Dendritic cell treated with granulocyte-macrophage colony-stimulating factor and Interleukin-4, amounts not matched to agents 40 ng/mL and 50 ng/mL, for 4 days (primary cell): ENCODE results near the gene KRTAP4-6.
"Not testable (repeated sequence)": the region's sequence is repeated elsewhere in the genome, so short reads cannot be mapped to it uniquely, and the experiment has no call there.

Experiments
- H3K27ac Mint-ChIP-seq: one replicate; pipeline ENCODE4 v1.8.0; 2022; ENCODE audit warnings: mild to moderate bottlenecking, mixed read lengths
- H3K27me3 Mint-ChIP-seq: one replicate; pipeline ENCODE4 v1.8.0; 2022; ENCODE audit warnings: mild to moderate bottlenecking, mixed read lengths
- H3K36me3 Mint-ChIP-seq: one replicate; pipeline ENCODE4 v1.8.0; 2022; ENCODE audit warnings: low read depth, mixed read lengths
- H3K4me1 Mint-ChIP-seq: one replicate; pipeline ENCODE4 v1.8.0; 2022; ENCODE audit warnings: low read depth, mixed read lengths
- H3K4me3 Mint-ChIP-seq: one replicate; pipeline ENCODE4 v1.8.0; 2022; ENCODE audit warnings: mild to moderate bottlenecking, moderate library complexity, mixed read lengths
- H3K9me3 Mint-ChIP-seq: one replicate; pipeline ENCODE4 v1.8.0; 2022; ENCODE audit warnings: mixed read lengths
- intact Hi-C: fragments of 100-400 bp; cut with micrococcal nuclease; formaldehyde crosslinking; loops from one replicate; pipeline ENCODE4 v1.15.0; 2022

KRTAP4-6 gene

DNA sequence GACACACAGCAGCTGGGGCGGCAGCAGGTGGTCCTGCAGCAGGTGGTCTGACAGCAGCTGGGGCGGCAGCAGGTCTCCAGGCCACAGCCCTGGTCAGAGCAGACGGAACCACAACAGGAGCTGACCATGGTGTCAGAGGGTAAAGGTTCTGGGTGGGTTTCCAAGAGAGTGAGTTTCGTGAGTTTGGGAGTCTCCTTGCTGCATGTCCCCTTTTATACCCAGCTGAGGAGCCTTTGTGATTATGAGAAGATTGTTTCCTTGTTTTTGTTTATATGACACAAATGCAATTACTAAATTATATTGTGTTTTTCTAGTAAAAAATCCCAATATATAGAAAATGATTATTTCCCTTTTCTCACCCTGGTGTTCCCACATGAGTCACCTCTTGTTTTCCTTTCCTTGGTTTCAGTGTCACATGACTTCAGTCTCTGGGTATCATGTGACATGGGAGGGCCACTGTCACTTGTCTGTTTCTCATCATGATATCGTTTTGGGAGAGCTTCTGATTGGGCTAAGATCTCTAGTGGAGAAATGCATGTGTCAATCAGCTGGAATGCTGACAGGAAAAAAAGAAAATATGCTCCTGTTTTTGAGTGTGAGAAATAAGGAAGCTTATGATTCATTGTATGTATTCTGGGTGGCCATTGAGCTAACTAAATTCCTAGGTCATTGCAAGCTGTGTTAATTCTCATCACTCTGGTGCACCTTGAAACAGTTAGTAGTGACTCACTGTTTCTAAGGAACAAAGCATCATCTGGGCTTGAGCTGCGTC is at the start of gene KRTAP4-6:
TSS of gene KRTAP4-6 (minus strand) at position 185 of the 772 bp plus-strand sequence. CDS start at position 128, 57 bp downstream.
- no peak within 1 kb of the TSS for H3K27ac Mint-ChIP-seq
- H3K36me3 Mint-ChIP-seq, result no peaks in the 10 kb centered on the region
- H3K27me3 Mint-ChIP-seq, result peaks cover 3% of the 10 kb centered on the region
- H3K9me3 Mint-ChIP-seq, result peaks cover 55% of the 10 kb centered on the region
- no peak within 1 kb of the TSS for H3K4me3 Mint-ChIP-seq
- H3K4me1 Mint-ChIP-seq, result peaks cover 5% of the 10 kb centered on the region
- intact Hi-C loops, result no loop called here

DNA sequence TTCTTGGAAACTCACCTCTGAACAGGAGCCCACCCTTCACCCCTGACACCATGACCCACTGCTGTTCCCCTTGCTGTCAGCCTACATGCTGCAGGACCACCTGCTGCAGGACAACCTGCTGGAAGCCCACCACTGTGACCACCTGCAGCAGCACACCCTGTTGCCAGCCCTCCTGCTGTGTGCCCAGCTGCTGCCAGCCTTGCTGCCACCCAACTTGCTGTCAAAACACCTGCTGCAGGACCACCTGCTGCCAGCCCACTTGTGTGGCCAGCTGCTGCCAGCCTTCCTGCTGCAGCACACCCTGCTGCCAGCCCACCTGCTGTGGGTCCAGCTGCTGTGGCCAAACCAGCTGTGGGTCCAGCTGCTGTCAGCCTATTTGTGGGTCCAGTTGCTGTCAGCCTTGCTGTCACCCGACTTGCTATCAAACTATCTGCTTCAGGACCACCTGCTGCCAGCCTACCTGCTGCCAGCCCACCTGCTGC is 49.5 kb upstream of the KRTAP4-6 start, which contains the start of gene KRTAP9-1:
TSS of gene KRTAP9-1 (plus strand) at position 51 of the 482 bp plus-strand sequence. CDS start at position 51, 0 bp downstream.
- intact Hi-C loops, result loop anchor here (10.0 kb wide), 1 partner anchor 275 kb away; no protein-coding TSS in a partner anchor
- not testable (repeated sequence) for H3K9me3 Mint-ChIP-seq, H3K4me3 Mint-ChIP-seq

DNA sequence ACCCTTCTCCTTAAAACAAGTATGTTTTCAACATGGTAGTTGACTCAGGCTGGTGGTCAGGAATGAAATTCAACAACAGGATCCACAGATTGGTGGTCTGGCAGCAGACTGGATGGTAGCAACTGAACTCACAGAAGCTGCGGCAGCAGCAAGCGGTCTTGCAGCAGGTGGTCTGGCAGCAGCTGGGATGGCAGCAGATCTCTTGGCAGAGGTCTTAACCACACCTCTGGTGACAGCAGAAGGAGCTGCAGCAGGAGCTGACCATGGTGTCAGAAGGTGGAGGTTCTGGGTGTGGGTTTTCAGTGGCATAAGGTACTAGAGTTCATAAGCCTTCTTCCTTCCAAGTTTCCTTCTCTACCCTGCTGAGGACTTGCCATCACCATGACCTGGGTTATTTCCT is 46.5 kb upstream of the KRTAP4-6 start:
- no peaks in the 10 kb centered on the region for H3K4me1 Mint-ChIP-seq
- H3K9me3 Mint-ChIP-seq, result no peaks in the 10 kb centered on the region
- no peak overlapping the region for H3K4me3 Mint-ChIP-seq
- H3K36me3 Mint-ChIP-seq, result no peaks in the 10 kb centered on the region
- no peak overlapping the region for H3K27ac Mint-ChIP-seq
- H3K27me3 Mint-ChIP-seq, result peaks cover 36% of the 10 kb centered on the region
- intact Hi-C loops, result no loop called here

More for the DNA sequence above, 49.5 kb upstream of the KRTAP4-6 start, which contains the start of gene KRTAP9-1:
- H3K36me3 Mint-ChIP-seq, H3K4me1 Mint-ChIP-seq, H3K27ac Mint-ChIP-seq: not testable (repeated sequence)
- H3K27me3 Mint-ChIP-seq, result peaks cover 29% of the 10 kb centered on the region

DNA sequence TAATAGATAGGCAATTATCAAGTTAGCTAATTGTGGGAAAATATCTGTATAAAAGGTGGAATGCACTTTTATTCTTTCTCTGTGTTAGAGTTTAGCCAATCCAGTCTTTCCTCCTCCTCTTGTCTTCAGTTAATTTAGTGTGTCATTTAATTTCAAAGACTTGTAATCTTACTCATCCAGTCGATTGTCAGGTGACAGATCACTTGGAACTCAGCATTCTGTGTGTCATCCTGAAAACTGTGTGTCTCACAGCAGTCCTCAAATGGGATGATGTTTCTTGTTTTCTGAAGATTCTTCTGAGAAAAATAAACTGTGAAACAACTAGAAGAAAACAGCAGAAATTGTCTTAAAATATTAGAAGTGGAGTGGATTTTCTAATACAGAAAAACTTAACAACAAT is 44.7 kb upstream of the KRTAP4-6 start:
- Mint-ChIP-seq H3K27ac (no peak overlapping the region), H3K36me3 (no peaks in the 10 kb centered on the region), H3K9me3 (no peaks in the 10 kb centered on the region), H3K4me3 (no peak overlapping the region), H3K27me3 (peaks cover 28% of the 10 kb centered on the region), H3K4me1 (no peaks in the 10 kb centered on the region)
- intact Hi-C loops, result no loop called here

DNA sequence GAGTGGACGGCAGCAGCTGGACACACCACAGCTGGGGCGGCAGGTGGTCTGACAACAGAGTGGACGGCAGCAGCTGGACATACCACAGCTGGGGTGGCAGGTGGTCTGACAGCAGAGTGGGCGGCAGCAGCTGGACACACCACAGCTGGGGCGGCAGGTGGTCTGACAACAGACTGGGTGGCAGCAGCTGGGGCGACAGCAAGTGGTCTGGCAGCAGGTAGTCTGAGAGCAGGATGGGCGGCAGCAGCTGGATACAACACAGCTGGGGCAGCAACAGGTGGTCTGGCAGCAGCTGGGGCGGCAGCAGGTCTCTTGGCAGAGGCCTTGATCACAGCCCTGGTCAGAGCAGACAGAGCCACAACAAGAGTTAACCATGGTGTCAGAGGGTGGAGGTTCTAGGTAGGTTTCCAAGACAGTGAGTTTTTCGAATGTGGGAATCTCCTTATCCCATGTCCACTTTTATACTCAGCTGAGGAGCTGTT is 44.2 kb upstream of the KRTAP4-6 start, which contains the start of gene KRTAP4-1:
TSS of gene KRTAP4-1 (minus strand) at position 432 of the 482 bp plus-strand sequence. CDS start at position 375, 57 bp downstream.
- intact Hi-C loops, result no loop called here
- peaks cover 25% of the 10 kb centered on the region for H3K27me3 Mint-ChIP-seq
- H3K4me3 Mint-ChIP-seq, result no peak within 1 kb of the TSS
- no peaks in the 10 kb centered on the region for H3K36me3 Mint-ChIP-seq
- H3K27ac Mint-ChIP-seq, result no peak within 1 kb of the TSS
- H3K4me1 Mint-ChIP-seq, result no peaks in the 10 kb centered on the region
- H3K9me3 Mint-ChIP-seq, result no peaks in the 10 kb centered on the region

DNA sequence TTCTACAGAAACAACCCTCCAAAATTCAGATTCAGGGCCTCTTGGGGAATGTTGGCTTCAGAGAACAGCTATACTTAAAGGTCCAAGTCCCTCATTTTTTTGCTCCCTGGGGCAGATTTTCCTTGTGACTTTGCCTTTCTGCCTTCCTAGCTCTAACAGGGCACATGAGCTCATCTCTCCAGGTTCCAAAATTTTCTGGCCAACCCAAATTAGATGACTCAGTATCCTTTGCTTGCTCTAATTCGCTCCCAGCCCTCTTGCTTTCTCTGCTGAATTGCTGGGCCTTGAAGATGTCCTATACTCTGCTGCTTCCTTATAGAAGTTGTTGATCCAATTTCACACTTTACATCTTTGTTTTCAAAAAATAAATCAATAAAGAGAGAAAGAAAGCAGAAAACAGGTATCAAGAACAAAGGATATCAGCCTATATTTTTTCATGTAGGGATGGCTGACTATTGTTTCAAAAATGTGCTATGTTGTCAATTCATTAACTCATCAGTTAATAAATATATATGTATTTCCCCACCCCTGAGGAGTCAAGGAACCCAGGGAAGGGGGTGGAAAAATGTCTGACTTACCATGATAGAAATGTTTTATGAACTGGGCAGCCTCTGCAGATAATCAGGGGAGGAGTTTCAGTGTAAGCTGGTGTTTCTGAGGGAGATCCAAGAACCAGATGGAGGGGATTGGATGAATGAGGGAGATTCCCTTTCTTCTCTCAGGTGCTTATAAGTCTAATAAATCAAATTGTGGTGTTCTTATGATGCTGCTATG is 38.7 kb upstream of the KRTAP4-6 start:
- H3K27me3 Mint-ChIP-seq, result peaks cover 36% of the 10 kb centered on the region
- no peaks in the 10 kb centered on the region for H3K9me3 Mint-ChIP-seq
- intact Hi-C loops, result loop anchor here (10.0 kb wide), 1 partner anchor 54 kb away; the partner anchor contains the start of gene KRTAP4-12
- H3K4me3 Mint-ChIP-seq, result no peak overlapping the region
- peaks cover 38% of the 10 kb centered on the region for H3K4me1 Mint-ChIP-seq
- peak overlapping the region; percentile 79 for H3K27ac Mint-ChIP-seq
- H3K36me3 Mint-ChIP-seq, result no peaks in the 10 kb centered on the region

DNA sequence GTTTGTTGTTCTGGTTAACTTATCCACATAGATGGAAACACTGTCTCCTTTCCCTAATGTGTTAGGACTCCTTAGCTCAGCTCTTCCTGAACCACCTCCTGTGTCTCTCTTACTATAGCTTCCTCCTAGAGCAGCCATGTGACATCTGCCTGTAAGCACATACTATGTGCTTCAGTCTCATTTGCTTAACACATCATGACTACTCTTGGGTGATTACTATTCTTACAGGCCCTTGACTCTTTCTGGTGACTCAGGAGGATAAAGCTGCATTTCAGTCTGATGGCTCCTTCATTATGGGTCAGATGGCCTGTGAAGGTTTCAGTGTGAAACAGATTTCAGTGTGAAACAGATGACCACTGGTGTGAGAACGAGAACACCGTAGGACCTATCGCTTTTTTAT is 38.0 kb upstream of the KRTAP4-6 start:
- intact Hi-C loops, result loop anchor here (10.0 kb wide), 1 partner anchor 54 kb away; the partner anchor contains the start of gene KRTAP4-12
- no peaks in the 10 kb centered on the region for H3K9me3 Mint-ChIP-seq
- H3K4me1 Mint-ChIP-seq, result peaks cover 41% of the 10 kb centered on the region

DNA sequence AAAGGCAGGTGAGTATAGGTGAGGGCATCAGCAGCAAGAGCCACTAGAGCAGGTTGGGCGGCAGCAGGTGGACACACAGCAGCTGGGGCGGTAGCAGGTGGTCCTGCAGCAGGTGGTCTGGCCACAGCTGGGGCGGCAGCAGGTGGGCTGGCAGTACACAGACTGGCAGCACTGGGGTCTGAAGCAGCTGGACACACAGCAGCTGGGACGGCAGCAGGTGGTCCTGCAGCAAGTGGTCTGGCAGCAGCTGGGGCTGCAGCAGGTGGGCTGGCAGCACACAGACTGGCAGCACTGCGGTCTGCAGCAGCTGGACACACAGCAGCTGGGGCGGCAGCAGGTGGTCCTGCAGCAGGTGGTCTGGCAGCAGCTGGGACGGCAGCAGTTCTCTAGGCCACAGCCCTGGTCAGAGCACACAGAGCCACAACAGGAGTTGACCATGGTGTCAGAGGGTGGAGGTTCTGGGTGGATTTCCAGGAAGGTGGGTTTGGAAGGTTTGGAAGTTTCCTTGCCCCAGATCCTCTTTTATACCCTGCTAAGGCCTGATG is 37.5 kb upstream of the KRTAP4-6 start, which contains the start of gene KRTAP4-2:
TSS of gene KRTAP4-2 (minus strand) at position 495 of the 545 bp plus-strand sequence. CDS start at position 438, 57 bp downstream.
- intact Hi-C loops, result loop anchor here (10.0 kb wide), 1 partner anchor 53 kb away; the partner anchor contains the start of gene KRTAP4-12
- no peaks in the 10 kb centered on the region for H3K36me3 Mint-ChIP-seq
- H3K4me1 Mint-ChIP-seq, result peaks cover 45% of the 10 kb centered on the region
- H3K9me3 Mint-ChIP-seq, result no peaks in the 10 kb centered on the region
- H3K27ac Mint-ChIP-seq, result peak within 1 kb of the TSS; percentile 79
- peak within 1 kb of the TSS; percentile 25 for H3K4me3 Mint-ChIP-seq
- H3K27me3 Mint-ChIP-seq, result peaks cover 31% of the 10 kb centered on the region

More for the DNA sequence above, 38.0 kb upstream of the KRTAP4-6 start:
- Mint-ChIP-seq H3K4me3 (no peak overlapping the region), H3K36me3 (no peaks in the 10 kb centered on the region), H3K27ac (peak overlapping the region; percentile 79), H3K27me3 (peaks cover 33% of the 10 kb centered on the region)

DNA sequence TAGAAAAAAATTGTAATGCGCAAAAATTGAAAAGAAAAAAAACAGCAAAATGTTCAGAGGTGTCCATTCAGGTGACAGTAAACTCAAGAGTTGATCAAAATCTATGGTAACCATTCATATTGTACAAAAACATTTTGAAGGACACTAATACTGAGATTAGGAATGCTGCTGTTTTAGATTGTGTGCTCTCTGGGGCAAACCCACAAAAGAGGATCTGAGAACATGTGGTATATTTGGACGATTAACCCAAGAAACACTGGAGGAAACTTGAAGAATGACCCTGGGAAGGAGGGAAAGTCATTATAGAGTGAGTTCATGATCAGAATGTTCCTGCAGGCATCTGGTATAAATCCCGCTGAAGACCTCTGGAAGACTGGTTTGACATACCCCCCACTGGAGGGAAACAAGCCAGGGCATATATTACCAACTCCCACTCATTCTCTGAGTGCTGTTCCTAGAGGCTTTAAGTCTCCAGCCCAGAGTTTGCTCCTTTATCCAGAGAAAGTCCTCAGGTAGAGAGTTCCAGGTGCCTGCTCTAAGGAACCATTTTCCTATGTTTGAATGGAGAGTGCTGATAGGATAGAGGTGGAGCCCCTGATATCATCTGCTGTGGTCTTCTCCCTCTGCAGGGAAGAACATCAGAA is 36.5 kb upstream of the KRTAP4-6 start:
- Mint-ChIP-seq H3K4me3 (no peak overlapping the region), H3K9me3 (no peaks in the 10 kb centered on the region), H3K4me1 (peaks cover 45% of the 10 kb centered on the region), H3K27ac (peak overlapping the region; percentile 79), H3K27me3 (peaks cover 33% of the 10 kb centered on the region), H3K36me3 (no peaks in the 10 kb centered on the region)
- intact Hi-C loops, result loop anchor here (10.0 kb wide), 1 partner anchor 52 kb away; the partner anchor contains the start of gene KRTAP4-12

DNA sequence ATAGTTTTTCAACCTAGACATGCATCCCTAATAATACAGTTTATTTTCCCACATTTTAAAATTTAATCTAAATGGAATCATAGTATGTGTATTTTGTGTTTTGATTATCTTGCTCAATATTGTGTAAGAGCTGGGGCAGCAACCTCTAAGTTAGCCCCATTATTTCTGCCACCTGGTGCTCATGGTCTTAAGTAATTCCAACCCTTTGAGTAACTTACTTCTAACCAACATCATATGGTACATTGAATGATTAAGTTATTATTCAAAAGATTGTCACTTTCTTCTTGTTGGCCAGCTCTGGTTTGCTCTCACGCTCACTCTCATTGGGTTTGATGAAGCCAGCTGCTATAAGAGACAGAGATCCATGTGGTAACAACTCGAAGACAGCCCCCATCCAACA is 31.5 kb upstream of the KRTAP4-6 start:
- Mint-ChIP-seq H3K27me3 (peaks cover 22% of the 10 kb centered on the region), H3K36me3 (no peaks in the 10 kb centered on the region), H3K27ac (no peak overlapping the region), H3K9me3 (no peaks in the 10 kb centered on the region), H3K4me3 (no peak overlapping the region), H3K4me1 (peaks cover 24% of the 10 kb centered on the region)
- intact Hi-C loops, result loop anchor here (10.0 kb wide), 1 partner anchor 47 kb away; the partner anchor contains the start of gene KRTAP4-12

DNA sequence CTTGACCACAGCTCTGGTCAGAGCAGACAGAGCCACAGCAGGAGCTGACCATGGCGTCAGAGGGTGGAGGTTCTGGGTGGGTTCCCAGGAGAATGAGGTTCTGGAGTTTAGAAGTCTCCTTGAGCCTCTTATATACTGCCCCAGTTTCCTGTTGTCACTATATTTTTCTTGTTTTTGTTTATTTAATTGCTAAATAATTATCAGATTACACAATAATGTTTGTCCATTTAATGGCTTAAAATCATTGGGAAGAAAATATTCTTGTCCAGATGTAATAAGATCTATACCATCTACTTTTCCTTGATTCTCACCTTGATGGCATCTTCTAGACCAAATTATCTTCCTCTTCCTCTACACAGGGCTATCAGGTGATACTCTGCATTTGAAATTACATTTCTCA is 27.8 kb upstream of the KRTAP4-6 start, which contains the start of gene KRTAP4-3:
TSS of gene KRTAP4-3 (minus strand) at position 101 of the 400 bp plus-strand sequence. CDS start at position 52, 49 bp downstream.
- H3K36me3 Mint-ChIP-seq, result no peaks in the 10 kb centered on the region
- H3K4me3 Mint-ChIP-seq, result no peak within 1 kb of the TSS
- peaks cover 9% of the 10 kb centered on the region for H3K27me3 Mint-ChIP-seq
- intact Hi-C loops, result no loop called here
- peaks cover 1% of the 10 kb centered on the region for H3K4me1 Mint-ChIP-seq
- H3K9me3 Mint-ChIP-seq, result no peaks in the 10 kb centered on the region
- H3K27ac Mint-ChIP-seq, result no peak within 1 kb of the TSS

DNA sequence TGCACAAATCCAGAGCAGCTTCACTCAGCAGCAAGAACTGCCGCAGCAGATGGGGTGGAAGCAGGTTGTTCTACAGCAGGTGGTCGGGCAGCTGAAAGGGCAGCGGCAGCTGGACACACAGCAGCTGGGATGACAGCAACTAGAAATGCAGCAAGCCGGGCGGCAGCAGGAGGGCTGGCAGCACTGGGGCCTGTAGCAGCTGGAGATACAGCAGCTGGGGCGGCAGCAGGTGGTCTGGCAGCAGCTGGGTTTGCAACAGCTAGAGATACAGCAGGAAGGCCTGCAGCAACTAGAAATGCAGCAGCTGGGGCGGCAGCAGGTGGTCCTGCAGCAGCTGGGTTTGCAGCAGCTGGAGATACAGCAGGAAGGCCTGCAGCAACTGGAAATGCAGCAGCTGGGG is 27.2 kb upstream of the KRTAP4-6 start:
- no peak overlapping the region for H3K27ac Mint-ChIP-seq
- H3K36me3 Mint-ChIP-seq, result no peaks in the 10 kb centered on the region
- peaks cover 9% of the 10 kb centered on the region for H3K27me3 Mint-ChIP-seq
- no peaks in the 10 kb centered on the region for H3K4me1 Mint-ChIP-seq
- intact Hi-C loops, result no loop called here
- H3K4me3 Mint-ChIP-seq, result no peak overlapping the region
- H3K9me3 Mint-ChIP-seq, result no peaks in the 10 kb centered on the region

DNA sequence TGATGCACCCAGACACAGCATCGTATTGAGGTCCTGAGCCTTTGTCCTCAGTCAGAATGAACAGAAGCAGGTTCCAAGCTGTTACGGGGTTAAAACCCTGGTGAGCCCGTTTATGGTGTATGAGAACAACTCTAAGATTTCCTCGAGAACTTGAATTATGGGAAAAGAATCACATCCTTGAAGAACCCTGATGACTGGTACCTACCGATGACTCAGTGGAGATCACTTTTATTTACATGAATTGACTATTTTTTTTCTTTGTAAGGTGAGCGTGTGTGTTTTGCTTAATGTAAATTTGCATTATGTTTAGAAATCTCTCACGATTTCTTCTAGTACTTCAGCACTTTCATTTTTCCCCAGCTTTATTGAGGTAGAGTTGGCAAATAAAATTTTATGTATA is 23.5 kb upstream of the KRTAP4-6 start:
- H3K36me3 Mint-ChIP-seq, result no peaks in the 10 kb centered on the region
- no peaks in the 10 kb centered on the region for H3K9me3 Mint-ChIP-seq
- H3K4me3 Mint-ChIP-seq, result no peak overlapping the region
- no peak overlapping the region for H3K27ac Mint-ChIP-seq
- intact Hi-C loops, result no loop called here
- H3K4me1 Mint-ChIP-seq, result no peaks in the 10 kb centered on the region
- peaks cover 7% of the 10 kb centered on the region for H3K27me3 Mint-ChIP-seq
